ENCODE measurements around the gene MCF2L.

MCF2L gene

DNA sequence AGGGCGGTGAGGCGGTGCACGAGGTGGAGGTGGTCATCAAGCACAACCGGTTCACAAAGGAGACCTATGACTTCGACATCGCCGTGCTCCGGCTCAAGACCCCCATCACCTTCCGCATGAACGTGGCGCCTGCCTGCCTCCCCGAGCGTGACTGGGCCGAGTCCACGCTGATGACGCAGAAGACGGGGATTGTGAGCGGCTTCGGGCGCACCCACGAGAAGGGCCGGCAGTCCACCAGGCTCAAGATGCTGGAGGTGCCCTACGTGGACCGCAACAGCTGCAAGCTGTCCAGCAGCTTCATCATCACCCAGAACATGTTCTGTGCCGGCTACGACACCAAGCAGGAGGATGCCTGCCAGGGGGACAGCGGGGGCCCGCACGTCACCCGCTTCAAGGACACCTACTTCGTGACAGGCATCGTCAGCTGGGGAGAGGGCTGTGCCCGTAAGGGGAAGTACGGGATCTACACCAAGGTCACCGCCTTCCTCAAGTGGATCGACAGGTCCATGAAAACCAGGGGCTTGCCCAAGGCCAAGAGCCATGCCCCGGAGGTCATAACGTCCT lies 180.0 kb downstream of the MCF2L start:
- DNase-seq (ENCODE audit: extremely low spot score, insufficient read length, low read depth) (no peak), FAIRE-seq (no peak)
